H1 (cell line): ENCODE measurements around the gene HDLBP. TPM values are rescaled to one million over a fixed set of nuclear protein-coding genes. Genes with fewer than 3 reads are reported as not detected.

Experiments used
- CTCF ChIA-PET: fragments of 300-600 bp; sonication (Branson Sonifier 250); formaldehyde crosslinking; loops from one replicate; lab custom pipeline; 2021; ENCODE audit not compliant: partially characterized antibody; lab: Charles Lee
- POLR2A ChIA-PET: fragments of 300-600 bp; sonication (Branson Sonifier 250); formaldehyde crosslinking; loops from one replicate; lab custom pipeline; 2021; ENCODE audit warnings: inconsistent platforms; ENCODE audit not compliant: partially characterized antibody; lab: Charles Lee
- DNase-seq, 2 experiments: peaks; one replicate each; pipeline versions ENCODE4 v3.0.0 to v3.0.0-alpha.2; 2010 to 2022; ENCODE audit warnings: low spot score in 2 of 2, low read depth in 1 of 2, mixed read lengths in 1 of 2
- FAIRE-seq: peaks from 2 replicates; lab custom pipeline; 2011; peaks lifted over from hg19 to GRCh38; lab: Jason Lieb, UNC
- H2AFZ ChIP-seq: 2 replicates; pipeline ENCODE4 v1.8.1; 2012; ENCODE audit warnings: low read length, inconsistent platforms
- H2AK5ac ChIP-seq: 2 replicates; pipeline ENCODE4 v1.6.1; 2013; ENCODE audit warnings: low read depth, low read length
- H2BK120ac ChIP-seq: replicated peaks from 2 replicates; pipeline ENCODE3; 2013; ENCODE audit warnings: low read depth, low read length, inconsistent platforms
- H2BK12ac ChIP-seq: 2 replicates; pipeline ENCODE4 v1.6.1; 2013; ENCODE audit warnings: low read depth, low read length
- H2BK15ac ChIP-seq: 2 replicates; pipeline ENCODE4 v1.6.1; 2013; ENCODE audit warnings: low read length
- H2BK20ac ChIP-seq: 2 replicates; pipeline ENCODE4 v1.6.1; 2013; ENCODE audit warnings: low read length
- H2BK5ac ChIP-seq: 2 replicates; pipeline ENCODE4 v1.6.1; 2013; ENCODE audit warnings: low read depth, low read length
- H3K14ac ChIP-seq: 2 replicates; pipeline ENCODE4 v1.6.1; 2013; ENCODE audit warnings: inconsistent platforms; ENCODE audit not compliant: insufficient read length
- H3K18ac ChIP-seq: 2 replicates; pipeline ENCODE4 v1.6.1; 2013; ENCODE audit warnings: low read length; ENCODE audit errors: extremely low read depth
- H3K23ac ChIP-seq: 2 replicates; pipeline ENCODE4 v1.6.1; 2013; ENCODE audit warnings: inconsistent platforms; ENCODE audit not compliant: insufficient read length
- H3K23me2 ChIP-seq: 2 replicates; pipeline ENCODE4 v1.6.1; 2013; ENCODE audit warnings: low read depth, low read length
- H3K27ac ChIP-seq: 2 replicates; pipeline ENCODE4 v1.6.1; 2011; ENCODE audit warnings: low read depth, low read length, inconsistent platforms
- H3K27me3 ChIP-seq, 4 experiments: replicated peaks in 1 of 4; 1 replicate in 1 of 4; 2 replicates in 3 of 4; pipeline versions ENCODE4 v1.6.1 to v1.8.1; 2011 to 2013; ENCODE audit warnings: low read length in 3 of 4, mild to moderate bottlenecking in 3 of 4, inconsistent platforms in 2 of 4, mixed read lengths in 2 of 4, moderate library complexity in 1 of 4; ENCODE audit not compliant: control insufficient read depth in 3 of 4, insufficient read depth in 3 of 4; ENCODE audit errors: extremely low read depth in 1 of 4
- H3K36me3 ChIP-seq, 4 experiments: 2 replicates each; pipeline versions ENCODE4 v1.6.1 to v1.8.1; 2011 to 2013; ENCODE audit warnings: mild to moderate bottlenecking in 4 of 4, low read length in 3 of 4, moderate library complexity in 2 of 4, control low read depth in 1 of 4, inconsistent platforms in 1 of 4; ENCODE audit not compliant: insufficient read depth in 4 of 4, control insufficient read depth in 2 of 4
- H3K4ac ChIP-seq: replicated peaks from 2 replicates; pipeline ENCODE3; 2013; ENCODE audit warnings: low read length, low read depth, mixed read lengths, inconsistent platforms; ENCODE audit not compliant: insufficient read length
- H3K4me1 ChIP-seq, 4 experiments: replicated peaks in 1 of 4; 1 replicate in 1 of 4; 2 replicates in 3 of 4; pipeline versions ENCODE4 v1.6.1 to v1.8.1; 2011 to 2013; ENCODE audit warnings: low read length in 3 of 4, inconsistent platforms in 2 of 4, mixed read lengths in 1 of 4; ENCODE audit not compliant: insufficient read depth in 4 of 4, control insufficient read depth in 3 of 4
- H3K4me2 ChIP-seq, 2 experiments: 2 replicates each; pipeline versions ENCODE4 v1.6.1 to v1.8.1; 2011 to 2013; ENCODE audit warnings: low read depth in 2 of 2, low read length in 2 of 2, control low read depth in 1 of 2, inconsistent platforms in 1 of 2, mild to moderate bottlenecking in 1 of 2; ENCODE audit not compliant: insufficient read depth in 1 of 2
- H3K4me3 ChIP-seq, 4 experiments: fragments of 200-600, 300-600 bp in 1 of 4; sonication (generic), shearing (Covaris generic), sonication (Bioruptor Twin) in 1 of 4; 2 replicates each; pipeline versions ENCODE4 v1.5.1 to v1.8.1; 2011 to 2016; ENCODE audit warnings: low read length in 4 of 4, low read depth in 3 of 4, control low read depth in 2 of 4, inconsistent platforms in 2 of 4, mild to moderate bottlenecking in 2 of 4, mixed read lengths in 1 of 4, moderate library complexity in 1 of 4; ENCODE audit not compliant: insufficient read depth in 2 of 4; ENCODE audit errors: extremely low read depth in 1 of 4
- H3K56ac ChIP-seq: replicated peaks from 2 replicates; pipeline ENCODE3; 2013; ENCODE audit warnings: low read depth, mild to moderate bottlenecking, mixed read lengths, low read length, inconsistent platforms; ENCODE audit not compliant: insufficient read length
- H3K79me1 ChIP-seq: 2 replicates; pipeline ENCODE4 v1.6.1; 2013; ENCODE audit warnings: low read depth, low read length, control low read depth
- H3K79me2 ChIP-seq, 2 experiments: 2 replicates each; pipeline versions ENCODE4 v1.6.1 to v1.8.1; 2012 to 2013; ENCODE audit warnings: low read length in 2 of 2, mild to moderate bottlenecking in 2 of 2, inconsistent platforms in 1 of 2; ENCODE audit not compliant: insufficient read depth in 2 of 2, control insufficient read depth in 1 of 2
- H3K9ac ChIP-seq, 4 experiments: replicated peaks in 1 of 4; 1 replicate in 1 of 4; 2 replicates in 3 of 4; pipeline versions ENCODE4 v1.6.1 to v1.8.1; 2011 to 2013; ENCODE audit warnings: low read depth in 3 of 4, low read length in 3 of 4, control low read depth in 2 of 4, mild to moderate bottlenecking in 2 of 4, moderate library complexity in 2 of 4, inconsistent platforms in 1 of 4; ENCODE audit errors: extremely low read depth in 1 of 4
- H3K9me3 ChIP-seq, 2 experiments: 2 replicates each; pipeline versions ENCODE4 v1.6.1 to v1.8.1; 2012 to 2013; ENCODE audit warnings: mild to moderate bottlenecking in 2 of 2, moderate library complexity in 2 of 2, control low read depth in 1 of 2, inconsistent platforms in 1 of 2, low read depth in 1 of 2, low read length in 1 of 2, mixed read lengths in 1 of 2; ENCODE audit not compliant: insufficient read depth in 2 of 2
- H4K20me1 ChIP-seq, 2 experiments: replicated peaks in 1 of 2; 2 replicates each; pipeline versions ENCODE3 to v1.8.1; 2011 to 2013; ENCODE audit warnings: inconsistent platforms in 2 of 2, low read length in 2 of 2, mild to moderate bottlenecking in 1 of 2; ENCODE audit not compliant: insufficient read depth in 2 of 2, control insufficient read depth in 1 of 2
- H4K5ac ChIP-seq: 2 replicates; pipeline ENCODE4 v1.6.1; 2013; ENCODE audit warnings: low read length, low read depth, mixed read lengths, inconsistent platforms; ENCODE audit not compliant: insufficient read length
- H4K8ac ChIP-seq: 2 replicates; pipeline ENCODE4 v1.8.0; 2013; ENCODE audit warnings: mild to moderate bottlenecking, moderate library complexity, low read length, inconsistent platforms; ENCODE audit not compliant: insufficient read depth; ENCODE audit errors: extremely low read depth
- H4K91ac ChIP-seq: replicated peaks from 2 replicates; pipeline ENCODE3; 2013; ENCODE audit warnings: low read length, mixed read lengths, inconsistent platforms; ENCODE audit not compliant: insufficient read length
- HDAC2 ChIP-seq, 2 experiments: fragments of 300-600 bp in 1 of 2; sonication (generic) in 1 of 2; IDR thresholded peaks; 2 replicates each; pipeline ENCODE4 v1.6.1; 2011 to 2012; ENCODE audit warnings: low read depth in 2 of 2, low read length in 2 of 2, mild to moderate bottlenecking in 2 of 2, moderate library complexity in 2 of 2, borderline replicate concordance in 1 of 2, inconsistent platforms in 1 of 2
- MAFK ChIP-seq: IDR thresholded peaks from 2 replicates; pipeline ENCODE4 v1.6.1; 2012; ENCODE audit warnings: low read depth, mild to moderate bottlenecking, improper control_type of control experiment, low read length
- TEAD4 ChIP-seq: IDR thresholded peaks from 2 replicates; pipeline ENCODE4 v1.6.1; 2012; ENCODE audit warnings: low read depth, low read length, inconsistent platforms, mixed read lengths
- WGBS, 2 experiments: shearing (Covaris generic) in 1 of 2; methylation state at CpG; one replicate each; pipeline versions ENCODE4 v1.1.6 to v1.1.7; 2013 to 2015; ENCODE audit warnings: low lambda C conversion rate in 2 of 2, mixed read lengths in 2 of 2, inconsistent platforms in 1 of 2, low coverage in 1 of 2, missing lambda C conversion rate in 1 of 2; ENCODE audit not compliant: insufficient replicate concordance in 2 of 2, insufficient coverage in 1 of 2, insufficient read length in 1 of 2; ENCODE audit errors: extremely low coverage in 1 of 2, missing lambda C conversion rate in 1 of 2; 5-methylcytosine and 5-hydroxymethylcytosine counted together
- polyA plus RNA-seq, 7 experiments: library from polyadenylated mRNA; depleted of rRNA in 3 of 7; stranded (reverse) in 5 of 7; unstranded in 2 of 7; fragments of >200 nt in 5 of 7; fragments of 200-250 nt in 2 of 7; gene quantifications; 1 replicate in 5 of 7; 2 replicates in 1 of 7; 4 replicates in 1 of 7; pipeline versions ENCODE4 v1.2.1 to v1.2.3, GENCODE V29; 2011 to 2013; ENCODE audit warnings: missing spikeins in 2 of 7, mixed read lengths in 2 of 7
- total RNA-seq: library from RNA; stranded (reverse); fragmentation: NEBNext Ultra II Directional; extraction: Animal tissue kit (Norgen Biotek cat#: 25700); gene quantifications from 2 replicates; pipeline ENCODE4 v1.2.1, GENCODE V29; 2021
- TF ChIP-seq, protein P1 (sequence below): IDR thresholded peaks from 2 replicates; pipeline ENCODE4 v1.6.1; 2011; ENCODE audit warnings: low read length, improper control_type of control experiment

HDLBP gene
- total and polyA plus RNA-seq, 2 of the 8 experiments (the other 6 are each of a cell fraction or from before 2014, with no cell fraction given) = 185 to 360 TPM

DNA sequence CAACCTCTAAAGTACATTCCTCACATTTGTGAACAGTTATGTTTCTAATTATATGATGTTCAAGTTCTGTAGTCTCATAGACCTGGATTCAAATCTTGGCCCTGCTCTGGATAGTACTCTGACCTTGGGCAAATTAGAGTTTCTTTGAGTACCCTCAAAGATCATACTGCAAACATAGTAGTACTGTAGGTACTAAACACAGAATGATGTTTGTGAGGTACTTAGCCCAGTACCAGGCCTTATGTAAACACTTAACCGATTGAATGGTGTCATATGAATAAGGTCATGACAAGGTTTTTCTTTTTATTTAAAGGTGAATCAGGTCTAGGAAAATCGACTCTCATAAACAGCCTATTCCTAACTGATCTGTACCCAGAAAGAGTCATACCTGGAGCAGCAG is 19.3 kb upstream of the HDLBP start:
- H3K27me3 ChIP-seq = no peaks in the 10 kb centered on the region
- H2AK5ac ChIP-seq = no peak overlapping the region
- peaks cover 4% of the 10 kb centered on the region for H3K79me1 ChIP-seq
- no peak overlapping the region for H4K5ac ChIP-seq
- FAIRE-seq (no peak), DNase-seq (no peak)
- no peak overlapping the region for H2BK20ac ChIP-seq
- H3K23ac ChIP-seq = no peak overlapping the region
- no peak overlapping the region for H2BK5ac ChIP-seq
- H3K18ac ChIP-seq = no peak overlapping the region
- no peak overlapping the region for H4K8ac ChIP-seq
- peaks cover 0 to 49% of the 10 kb centered on the region in 2 experiments; a peak in 2 of 4 replicates for H3K79me2 ChIP-seq
- no peak overlapping the region for H3K14ac ChIP-seq
- H3K4me1 ChIP-seq = no peaks in the 10 kb centered on the region
- H3K4ac ChIP-seq = no peak overlapping the region
- POLR2A ChIA-PET = interaction anchor here (1.0 to 1.2 kb wide), 2 partner anchors 8 to 19 kb away, joined by 3 to 4 read pairs; partner anchors contain the start of genes HDLBP and SEPTIN2
- H3K4me3 ChIP-seq = no peak overlapping the region
- 96% methylated on average over 2 of the region's 2 CpGs; no CpG with 5 or more reads in 1 of the 2 experiments for WGBS, 2 experiments
- H4K20me1 ChIP-seq = peaks cover 0 to 9% of the 10 kb centered on the region in 2 experiments
- no peak overlapping the region for H3K9ac ChIP-seq
- peaks cover 11 to 68% (median 33%) of the 10 kb centered on the region in 4 experiments for H3K36me3 ChIP-seq
- H3K4me2 ChIP-seq = no peak overlapping the region
- no peak overlapping the region for H3K27ac ChIP-seq
- no peaks in the 10 kb centered on the region for H3K9me3 ChIP-seq
- H2BK15ac ChIP-seq = no peak overlapping the region
- no peak overlapping the region for H4K91ac ChIP-seq
- H2AFZ ChIP-seq = no peak overlapping the region
- TF ChIP-seq, protein P1, sequence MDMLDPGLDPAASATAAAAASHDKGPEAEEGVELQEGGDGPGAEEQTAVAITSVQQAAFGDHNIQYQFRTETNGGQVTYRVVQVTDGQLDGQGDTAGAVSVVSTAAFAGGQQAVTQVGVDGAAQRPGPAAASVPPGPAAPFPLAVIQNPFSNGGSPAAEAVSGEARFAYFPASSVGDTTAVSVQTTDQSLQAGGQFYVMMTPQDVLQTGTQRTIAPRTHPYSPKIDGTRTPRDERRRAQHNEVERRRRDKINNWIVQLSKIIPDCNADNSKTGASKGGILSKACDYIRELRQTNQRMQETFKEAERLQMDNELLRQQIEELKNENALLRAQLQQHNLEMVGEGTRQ = no peak
- TF ChIP-seq TEAD4 (no peak), MAFK (no peak), HDAC2 (IDR thresholded peaks at IDR 0.05; ENCODE audit: borderline replicate concordance in 1 of 2, low read depth in 2 of 2, low read length in 2 of 2) (no peak)
- CTCF ChIA-PET = no interaction called here
- no peak overlapping the region for H2BK12ac ChIP-seq
- no peak overlapping the region for H2BK120ac ChIP-seq
- H3K23me2 ChIP-seq = no peaks in the 10 kb centered on the region
- no peak overlapping the region for H3K56ac ChIP-seq
